ENCODE results near the gene CDPF1. TPM values are rescaled to one million over a fixed set of nuclear protein-coding genes. Genes with fewer than 3 reads are reported as not detected.

The CDPF1 gene
- total RNA-seq, 1 donor from 2014 or later, result 12.9 TPM

- no peaks in the 10 kb centered on the region for H3K36me3 Mint-ChIP-seq
- H3K4me3 Mint-ChIP-seq, result peak overlapping the region; percentile 85
- H3K4me1 Mint-ChIP-seq (ENCODE audit: unreplicated experiment), result peaks cover 11% of the 10 kb centered on the region
- peak overlapping the region; percentile 62 for H3K27ac Mint-ChIP-seq
- peaks cover 8% of the 10 kb centered on the region for H3K27me3 Mint-ChIP-seq
- peaks cover 6% of the 10 kb centered on the region for H3K9me3 Mint-ChIP-seq
- no peak for TF ChIP-seq CTCF (conservative IDR thresholded peaks at IDR 0.05)
- no peak for DNase-seq (ENCODE audit: extremely low spot score, unreplicated experiment)
These were observed 1.2 kb upstream of the CDPF1 start for GRCh38 chr22:46251266-46251665.

DNA sequence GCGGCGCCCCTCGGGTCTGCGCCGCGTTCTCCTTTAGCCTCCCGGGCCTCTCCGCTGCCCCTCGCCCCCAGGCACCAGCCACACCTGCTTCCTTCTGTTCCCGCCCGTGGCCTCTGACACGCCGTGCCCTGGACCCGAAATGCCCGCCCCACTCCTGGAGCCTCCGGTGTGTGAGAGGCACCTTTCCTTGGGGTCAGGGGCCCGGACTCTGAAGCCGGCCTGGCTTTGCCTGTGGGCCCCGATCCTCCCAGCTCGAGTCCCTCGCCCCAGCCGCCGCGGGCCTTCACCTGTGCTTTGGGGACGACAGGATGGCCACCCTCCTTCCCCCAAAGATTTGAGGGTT is 661 bp upstream of the CDPF1 start:
- no peak for DNase-seq (ENCODE audit: extremely low spot score, unreplicated experiment)
- peak overlapping the region; percentile 62 for H3K27ac Mint-ChIP-seq
- no peaks in the 10 kb centered on the region for H3K36me3 Mint-ChIP-seq

GRCh38 chr22:46247443-46247975 is 2.6 kb downstream of the CDPF1 start:
- H3K4me3 Mint-ChIP-seq, result no peak overlapping the region
- H3K27ac Mint-ChIP-seq, result no peak overlapping the region
- no peaks in the 10 kb centered on the region for H3K36me3 Mint-ChIP-seq

More for the DNA sequence above, 661 bp upstream of the CDPF1 start:
- Mint-ChIP-seq H3K4me3 (peak overlapping the region; percentile 85), H3K27me3 (peaks cover 7% of the 10 kb centered on the region), H3K4me1 (ENCODE audit: unreplicated experiment) (peaks cover 11% of the 10 kb centered on the region), H3K9me3 (peaks cover 6% of the 10 kb centered on the region)
- no peak for TF ChIP-seq CTCF (conservative IDR thresholded peaks at IDR 0.05)

GRCh38 chr22:46246178-46246577 is 3.9 kb downstream of the CDPF1 start:
- Mint-ChIP-seq H3K27ac (no peak overlapping the region), H3K9me3 (no peaks in the 10 kb centered on the region), H3K36me3 (peaks cover 2% of the 10 kb centered on the region), H3K27me3 (no peaks in the 10 kb centered on the region), H3K4me3 (no peak overlapping the region), H3K4me1 (ENCODE audit: unreplicated experiment) (peaks cover 5% of the 10 kb centered on the region)
- DNase-seq (ENCODE audit: extremely low spot score, unreplicated experiment), result no peak
- TF ChIP-seq CTCF (conservative IDR thresholded peaks at IDR 0.05), result no peak

More at GRCh38 chr22:46247443-46247975, 2.6 kb downstream of the CDPF1 start:
- no peak for TF ChIP-seq CTCF (conservative IDR thresholded peaks at IDR 0.05)
- DNase-seq (ENCODE audit: extremely low spot score, unreplicated experiment), result no peak
- H3K27me3 Mint-ChIP-seq, result peaks cover 4% of the 10 kb centered on the region
- peaks cover 11% of the 10 kb centered on the region for H3K4me1 Mint-ChIP-seq (ENCODE audit: unreplicated experiment)
- peaks cover 6% of the 10 kb centered on the region for H3K9me3 Mint-ChIP-seq

- H3K9me3 Mint-ChIP-seq, result no peaks in the 10 kb centered on the region
- no peak for TF ChIP-seq CTCF (conservative IDR thresholded peaks at IDR 0.05)
- no peaks in the 10 kb centered on the region for H3K27me3 Mint-ChIP-seq
- peaks cover 5% of the 10 kb centered on the region for H3K36me3 Mint-ChIP-seq
- no peak for DNase-seq (ENCODE audit: extremely low spot score, unreplicated experiment)
- peaks cover 6% of the 10 kb centered on the region for H3K4me1 Mint-ChIP-seq (ENCODE audit: unreplicated experiment)
- H3K27ac Mint-ChIP-seq, result peak overlapping the region; percentile 43
- no peak overlapping the region for H3K4me3 Mint-ChIP-seq
These were observed 4.6 kb downstream of the CDPF1 start for GRCh38 chr22:46245511-46245910.

- no peaks in the 10 kb centered on the region for H3K27me3 Mint-ChIP-seq
- H3K4me1 Mint-ChIP-seq (ENCODE audit: unreplicated experiment), result peaks cover 6% of the 10 kb centered on the region
- no peak for DNase-seq (ENCODE audit: extremely low spot score, unreplicated experiment)
- no peaks in the 10 kb centered on the region for H3K9me3 Mint-ChIP-seq
- H3K36me3 Mint-ChIP-seq, result peaks cover 5% of the 10 kb centered on the region
- TF ChIP-seq CTCF (conservative IDR thresholded peaks at IDR 0.05), result no peak
- H3K27ac Mint-ChIP-seq, result no peak overlapping the region
- H3K4me3 Mint-ChIP-seq, result no peak overlapping the region
These were observed 5.3 kb downstream of the CDPF1 start for GRCh38 chr22:46244771-46245170.

Measured in type B pancreatic cell (in vitro differentiated cells).